Measurements from ENCODE around the gene CORO2B. TPM values are rescaled to one million over a fixed set of nuclear protein-coding genes. Genes with fewer than 3 reads are reported as not detected.
A peak's percentile ranks its signal among the peaks of the same experiment; 100 is the strongest.

The CORO2B gene
- total and polyA plus RNA-seq, 2 experiments from 2014 or later: 2.9 to 3.0 TPM

DNA sequence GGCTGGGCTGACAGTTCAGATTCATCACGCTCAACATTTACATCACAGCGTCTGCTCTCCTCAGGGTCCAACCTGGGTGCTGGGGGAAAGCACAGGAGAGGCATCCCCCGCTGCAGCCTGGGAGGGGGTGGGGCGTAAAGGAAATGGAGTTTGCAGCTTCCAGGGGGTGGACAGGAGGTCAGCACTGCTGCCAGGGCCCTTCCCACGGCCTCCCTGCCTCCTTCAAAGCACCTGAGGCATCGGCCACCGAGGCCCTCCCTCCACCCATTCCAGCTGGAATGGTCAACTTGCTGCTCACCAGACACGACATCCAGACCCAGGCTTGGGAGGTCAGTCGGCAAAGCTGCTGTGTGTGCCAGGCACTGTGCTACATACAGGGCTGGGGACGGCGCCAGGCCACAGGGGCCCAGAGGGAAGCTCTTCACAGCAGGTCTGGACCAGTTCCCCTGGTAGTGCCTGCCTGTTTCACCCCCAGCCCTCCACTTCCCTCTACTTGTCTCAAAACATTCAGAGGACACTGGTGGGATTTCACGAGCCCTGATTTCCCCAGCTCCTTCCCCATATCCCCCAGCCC lies 121.2 kb downstream of the CORO2B start:
- TF ChIP-seq, protein P1, sequence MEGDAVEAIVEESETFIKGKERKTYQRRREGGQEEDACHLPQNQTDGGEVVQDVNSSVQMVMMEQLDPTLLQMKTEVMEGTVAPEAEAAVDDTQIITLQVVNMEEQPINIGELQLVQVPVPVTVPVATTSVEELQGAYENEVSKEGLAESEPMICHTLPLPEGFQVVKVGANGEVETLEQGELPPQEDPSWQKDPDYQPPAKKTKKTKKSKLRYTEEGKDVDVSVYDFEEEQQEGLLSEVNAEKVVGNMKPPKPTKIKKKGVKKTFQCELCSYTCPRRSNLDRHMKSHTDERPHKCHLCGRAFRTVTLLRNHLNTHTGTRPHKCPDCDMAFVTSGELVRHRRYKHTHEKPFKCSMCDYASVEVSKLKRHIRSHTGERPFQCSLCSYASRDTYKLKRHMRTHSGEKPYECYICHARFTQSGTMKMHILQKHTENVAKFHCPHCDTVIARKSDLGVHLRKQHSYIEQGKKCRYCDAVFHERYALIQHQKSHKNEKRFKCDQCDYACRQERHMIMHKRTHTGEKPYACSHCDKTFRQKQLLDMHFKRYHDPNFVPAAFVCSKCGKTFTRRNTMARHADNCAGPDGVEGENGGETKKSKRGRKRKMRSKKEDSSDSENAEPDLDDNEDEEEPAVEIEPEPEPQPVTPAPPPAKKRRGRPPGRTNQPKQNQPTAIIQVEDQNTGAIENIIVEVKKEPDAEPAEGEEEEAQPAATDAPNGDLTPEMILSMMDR (IDR thresholded peaks at IDR 0.05; ENCODE audit: low read depth, low read length): no peak

DNA sequence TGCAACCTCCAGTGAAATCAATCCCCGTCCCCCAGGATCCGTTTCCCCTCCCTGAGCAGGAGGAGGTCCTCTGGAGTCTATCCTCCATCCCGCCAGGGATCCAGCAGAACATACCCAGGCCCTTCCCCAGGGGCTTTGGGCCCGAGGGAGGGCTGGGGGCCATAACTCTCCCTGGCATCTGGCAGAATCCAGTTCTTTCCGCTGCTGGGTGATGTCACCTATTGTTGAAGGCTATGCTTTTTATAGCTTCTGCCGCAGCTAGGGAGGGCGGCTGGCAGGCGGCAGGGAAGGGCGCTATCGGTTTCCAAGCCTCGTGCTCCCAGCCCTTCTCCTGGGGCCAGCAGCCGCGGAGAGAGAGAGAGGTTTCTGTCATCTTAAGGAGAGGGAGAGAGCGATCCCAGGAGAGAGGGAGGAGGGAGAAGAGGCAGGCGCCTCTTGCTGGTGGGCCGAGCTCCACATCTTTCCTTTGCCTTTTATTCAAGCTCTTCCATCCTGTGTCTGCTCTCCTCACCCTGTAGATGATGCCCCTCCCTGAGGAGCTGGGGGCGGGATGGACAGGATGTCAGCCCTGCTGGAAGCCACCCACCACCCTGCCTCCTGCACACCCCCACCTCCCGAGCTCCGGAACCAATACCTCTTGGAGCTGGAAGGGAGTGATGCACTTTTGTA lies 121.8 kb downstream of the CORO2B start:
- no peaks in the 10 kb centered on the region for H3K36me3 ChIP-seq
- TF ChIP-seq, protein P1 (IDR thresholded peaks at IDR 0.05; ENCODE audit: low read depth, low read length): no peak
- DNase-seq (ENCODE audit: low read depth in 1 of 2, low spot score in 1 of 2): peak; percentile 67 to 93
- H3K27ac ChIP-seq: peak overlapping the region; percentile 91
- no peaks in the 10 kb centered on the region for H3K9me3 ChIP-seq (ENCODE audit: low read depth)
- H3K4me1 ChIP-seq (ENCODE audit: low read depth): peaks cover 55% of the 10 kb centered on the region
- H3K27me3 ChIP-seq: no peaks in the 10 kb centered on the region
- no peak overlapping the region for H3K4me3 ChIP-seq

More for the DNA sequence above, 121.2 kb downstream of the CORO2B start:
- Histone ChIP-seq H3K4me1 (ENCODE audit: low read depth) (peaks cover 55% of the 10 kb centered on the region), H3K27ac (peak overlapping the region; percentile 91), H3K9me3 (ENCODE audit: low read depth) (no peaks in the 10 kb centered on the region), H3K36me3 (no peaks in the 10 kb centered on the region), H3K4me3 (no peak overlapping the region), H3K27me3 (no peaks in the 10 kb centered on the region)
- DNase-seq (ENCODE audit: low read depth in 1 of 2, low spot score in 1 of 2): no peak

DNA sequence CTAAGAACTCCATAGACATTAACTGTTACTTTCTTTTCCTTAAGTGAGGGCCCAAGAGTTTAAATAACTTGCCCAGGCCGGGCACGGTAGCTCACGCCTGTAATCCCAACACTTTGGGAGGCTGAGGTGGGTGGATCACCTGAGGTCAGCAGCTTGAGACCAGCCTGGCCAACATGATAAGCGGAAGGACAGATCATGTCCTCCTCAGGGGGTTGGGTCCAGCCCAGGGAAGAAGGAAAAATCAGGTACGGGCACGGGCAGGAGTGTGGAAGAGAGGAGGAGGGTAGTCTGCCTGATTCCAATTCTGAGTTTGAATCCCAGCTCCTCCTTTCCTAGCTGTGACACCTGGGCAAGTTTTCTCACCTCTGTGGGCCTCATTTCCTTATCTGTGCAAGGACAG lies 123.1 kb downstream of the CORO2B start:
- Histone ChIP-seq H3K27me3 (no peaks in the 10 kb centered on the region), H3K4me3 (no peak overlapping the region), H3K4me1 (ENCODE audit: low read depth) (peaks cover 64% of the 10 kb centered on the region), H3K9me3 (ENCODE audit: low read depth) (no peaks in the 10 kb centered on the region), H3K27ac (peak overlapping the region; percentile 79), H3K36me3 (no peaks in the 10 kb centered on the region)
- TF ChIP-seq, protein P1 (IDR thresholded peaks at IDR 0.05; ENCODE audit: low read depth, low read length): no peak
- no peak for DNase-seq (ENCODE audit: low read depth in 1 of 2, low spot score in 1 of 2)

DNA sequence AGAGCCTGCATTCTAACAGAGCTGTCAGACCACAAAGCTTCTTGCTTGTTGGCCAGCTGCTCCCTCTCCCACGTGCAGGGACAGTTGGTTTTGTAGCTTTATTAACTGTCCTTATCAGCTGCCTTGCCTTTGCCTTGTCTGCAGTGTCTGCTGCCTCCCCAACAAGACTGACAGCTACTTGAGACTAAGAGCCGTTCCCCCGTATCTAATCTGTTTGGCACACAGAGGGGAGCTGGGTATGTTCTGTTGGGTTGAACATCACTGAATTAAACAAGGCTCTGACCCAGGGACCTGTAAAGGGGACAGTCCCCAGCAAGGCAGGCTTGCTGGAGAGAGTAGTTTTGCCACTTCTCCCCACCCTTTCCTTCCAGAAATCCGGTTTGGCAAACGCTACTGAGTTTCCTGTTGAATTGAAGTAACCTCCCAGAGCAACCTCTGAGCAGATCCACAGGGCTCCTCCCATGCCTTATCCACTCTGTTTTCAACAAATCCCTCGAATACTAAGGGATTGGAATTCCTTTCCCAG lies 125.8 kb downstream of the CORO2B start:
- peak overlapping the region; percentile 91 for H3K27ac ChIP-seq
- peak; percentile 78 to 85 for DNase-seq (ENCODE audit: low read depth in 1 of 2, low spot score in 1 of 2)
- H3K4me3 ChIP-seq: no peak overlapping the region

DNA sequence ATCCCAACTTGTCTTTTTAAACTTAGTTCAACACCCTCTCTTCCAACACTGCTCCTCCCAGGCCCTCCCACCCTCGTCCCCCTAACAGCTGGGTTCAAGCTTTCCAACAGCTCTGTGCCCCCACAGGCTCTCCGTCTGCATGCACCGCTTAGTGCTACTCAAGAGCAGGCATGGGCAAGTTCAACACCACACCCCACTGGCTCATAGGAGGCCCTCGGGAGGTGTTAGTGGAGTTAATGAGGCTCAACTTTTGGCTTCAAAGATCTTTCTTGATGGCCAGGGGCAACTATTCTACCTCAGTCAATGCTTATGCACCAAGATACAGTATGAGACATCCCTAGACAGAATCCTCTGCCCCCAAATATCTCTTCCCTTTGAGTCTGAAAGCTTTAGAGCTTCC lies 127.5 kb downstream of the CORO2B start:
- no peaks in the 10 kb centered on the region for H3K27me3 ChIP-seq
- TF ChIP-seq, protein P1 (IDR thresholded peaks at IDR 0.05; ENCODE audit: low read depth, low read length): no peak
- H3K36me3 ChIP-seq: no peaks in the 10 kb centered on the region
- no peak overlapping the region for H3K4me3 ChIP-seq
- no peaks in the 10 kb centered on the region for H3K9me3 ChIP-seq (ENCODE audit: low read depth)
- DNase-seq (ENCODE audit: low read depth in 1 of 2, low spot score in 1 of 2): no peak
- peaks cover 67% of the 10 kb centered on the region for H3K4me1 ChIP-seq (ENCODE audit: low read depth)
- H3K27ac ChIP-seq: peak overlapping the region; percentile 91

More for the DNA sequence above, 125.8 kb downstream of the CORO2B start:
- H3K4me1 ChIP-seq (ENCODE audit: low read depth): peaks cover 72% of the 10 kb centered on the region
- H3K27me3 ChIP-seq: no peaks in the 10 kb centered on the region
- no peaks in the 10 kb centered on the region for H3K36me3 ChIP-seq
- TF ChIP-seq, protein P1 (IDR thresholded peaks at IDR 0.05; ENCODE audit: low read depth, low read length): no peak
- no peaks in the 10 kb centered on the region for H3K9me3 ChIP-seq (ENCODE audit: low read depth)

Measured in cardiac muscle cell (in vitro differentiated cells and primary cell).